Dermis microvascular lymphatic vessel endothelial cell (primary cell): ENCODE data around the gene RXRG. TPM values are rescaled to one million over a fixed set of nuclear protein-coding genes. Genes with fewer than 3 reads are reported as not detected.
A peak's percentile ranks its signal among the peaks of the same experiment; 100 is the strongest.
"Not testable (repeated sequence)": the region's sequence is repeated elsewhere in the genome, so short reads cannot be mapped to it uniquely, and the experiment has no call there.

Experiments used
- DNase-seq, 2 donors: peaks; one replicate each; pipeline versions ENCODE4 v3.0.0 to v3.0.0-alpha.2; 2010; ENCODE audit warnings: low read depth in 2 of 2
- total RNA-seq: library from RNA; depleted of rRNA; stranded (reverse); fragments of >200 nt; gene quantifications from 2 replicates; pipeline ENCODE4 v1.2.1, GENCODE V29; 2014

RXRG gene
- total RNA-seq, result not detected in 2 replicates

GRCh38 chr1:165444897-165445370 lies at the start of gene RXRG:
TSS of gene RXRG (minus strand) at chr1:165445126. CDS start at chr1:165444893, 233 bp downstream.
- peak in 1 of 2 donors; percentile 2 for DNase-seq

GRCh38 chr1:165492845-165493373 lies 48.0 kb upstream of the RXRG start:
- no peak for DNase-seq

- no peak for DNase-seq
Observed at GRCh38 chr1:165490175-165490574, 45.2 kb upstream of the RXRG start.

- DNase-seq, result no peak
Observed at GRCh38 chr1:165487921-165488320, 43.0 kb upstream of the RXRG start.

GRCh38 chr1:165486663-165487062 lies 41.7 kb upstream of the RXRG start:
- DNase-seq, result no peak

- DNase-seq, result no peak
Observed at GRCh38 chr1:165485716-165486115, 40.8 kb upstream of the RXRG start.

- DNase-seq, result no peak
Observed at GRCh38 chr1:165484532-165484931, 39.6 kb upstream of the RXRG start.

- no peak for DNase-seq
Observed at GRCh38 chr1:165483412-165483811, 38.5 kb upstream of the RXRG start.

- peak in 1 of 2 donors; percentile 14 for DNase-seq
Observed at GRCh38 chr1:165481820-165482532, 37.0 kb upstream of the RXRG start.

GRCh38 chr1:165476776-165477175 lies 31.9 kb upstream of the RXRG start:
- DNase-seq, result no peak

- DNase-seq, result no peak
Observed at GRCh38 chr1:165474196-165474595, 29.3 kb upstream of the RXRG start.

GRCh38 chr1:165473081-165473480 lies 28.2 kb upstream of the RXRG start:
- no peak for DNase-seq

- DNase-seq, result no peak
Observed at GRCh38 chr1:165468726-165469249, 23.9 kb upstream of the RXRG start.

GRCh38 chr1:165468253-165468652 lies 23.3 kb upstream of the RXRG start:
- DNase-seq, result no peak

- DNase-seq, result no peak
Observed at GRCh38 chr1:165467706-165468105, 22.8 kb upstream of the RXRG start.

- DNase-seq, result no peak
Observed at GRCh38 chr1:165463978-165464377, 19.1 kb upstream of the RXRG start.

- not testable (repeated sequence) for DNase-seq
Observed at GRCh38 chr1:165459683-165460082, 14.8 kb upstream of the RXRG start.

GRCh38 chr1:165456861-165457260 lies 11.9 kb upstream of the RXRG start:
- no peak for DNase-seq

GRCh38 chr1:165456114-165456513 lies 11.2 kb upstream of the RXRG start:
- no peak for DNase-seq

GRCh38 chr1:165455111-165455510 lies 10.2 kb upstream of the RXRG start:
- DNase-seq, result no peak

GRCh38 chr1:165454091-165454610 lies 9.2 kb upstream of the RXRG start:
- DNase-seq, result no peak

GRCh38 chr1:165452336-165453130 lies 7.6 kb upstream of the RXRG start:
- no peak for DNase-seq
